HG03135 (cell line): ENCODE data around the gene FMR1.
A peak's percentile ranks its signal among the peaks of the same experiment; 100 is the strongest.

Experiments used
- ATAC-seq: cut with Tn5 transposase; IDR thresholded peaks from one replicate; pipeline ENCODE4 v1.9.1; 2021; ENCODE audit warnings: mild to moderate bottlenecking, moderate library complexity; ENCODE audit not compliant: unreplicated experiment

Gene FMR1

DNA sequence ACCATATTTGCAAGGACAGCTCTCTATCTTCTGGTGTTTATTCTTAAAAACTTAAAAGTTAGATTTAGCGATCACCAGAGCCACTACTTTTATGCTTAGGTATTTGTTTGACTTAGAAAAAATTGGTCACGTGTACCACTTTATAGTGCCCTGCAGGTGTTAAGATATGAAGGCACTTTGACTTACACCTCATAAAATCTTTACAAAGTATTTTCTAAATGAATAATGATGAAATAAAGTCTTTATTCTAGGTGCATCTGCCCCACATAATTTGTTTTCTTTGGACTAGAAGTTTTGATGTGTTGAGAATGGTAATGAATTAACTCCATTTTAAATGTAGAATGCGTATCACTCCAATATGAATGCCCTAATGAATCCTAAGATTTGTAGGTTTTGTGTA is 2.9 kb downstream of the FMR1 start:
- no peak for ATAC-seq

DNA sequence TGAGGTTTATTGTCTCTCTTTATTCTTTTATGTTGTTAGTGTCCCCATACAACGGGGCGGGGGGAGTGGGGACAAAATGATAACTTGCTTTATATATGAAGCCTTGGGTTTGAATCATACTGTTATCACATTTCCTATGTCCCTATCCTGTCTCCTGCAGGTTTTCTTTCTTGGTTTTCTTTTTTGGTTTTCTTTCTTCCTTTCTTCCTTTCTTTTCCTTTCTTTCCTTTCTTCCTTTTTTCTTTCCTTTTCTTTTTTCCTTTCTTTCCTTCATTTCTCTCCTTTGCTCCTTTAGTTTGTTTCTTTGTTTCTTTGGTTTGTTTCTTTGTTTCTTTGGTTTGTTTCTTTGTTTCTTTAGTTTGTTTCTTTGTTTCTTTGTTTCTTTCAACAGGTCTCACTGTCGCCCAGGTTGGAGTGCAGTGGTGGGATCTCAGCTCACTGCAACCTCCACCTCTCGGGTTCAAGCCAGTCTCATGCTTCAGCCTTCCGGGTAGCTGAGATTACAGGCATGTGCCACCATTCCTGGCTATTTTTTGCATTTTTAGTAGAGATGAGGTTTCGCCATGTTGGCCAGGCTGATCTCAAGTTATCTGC is 4.8 kb downstream of the FMR1 start:
- ATAC-seq: no peak

DNA sequence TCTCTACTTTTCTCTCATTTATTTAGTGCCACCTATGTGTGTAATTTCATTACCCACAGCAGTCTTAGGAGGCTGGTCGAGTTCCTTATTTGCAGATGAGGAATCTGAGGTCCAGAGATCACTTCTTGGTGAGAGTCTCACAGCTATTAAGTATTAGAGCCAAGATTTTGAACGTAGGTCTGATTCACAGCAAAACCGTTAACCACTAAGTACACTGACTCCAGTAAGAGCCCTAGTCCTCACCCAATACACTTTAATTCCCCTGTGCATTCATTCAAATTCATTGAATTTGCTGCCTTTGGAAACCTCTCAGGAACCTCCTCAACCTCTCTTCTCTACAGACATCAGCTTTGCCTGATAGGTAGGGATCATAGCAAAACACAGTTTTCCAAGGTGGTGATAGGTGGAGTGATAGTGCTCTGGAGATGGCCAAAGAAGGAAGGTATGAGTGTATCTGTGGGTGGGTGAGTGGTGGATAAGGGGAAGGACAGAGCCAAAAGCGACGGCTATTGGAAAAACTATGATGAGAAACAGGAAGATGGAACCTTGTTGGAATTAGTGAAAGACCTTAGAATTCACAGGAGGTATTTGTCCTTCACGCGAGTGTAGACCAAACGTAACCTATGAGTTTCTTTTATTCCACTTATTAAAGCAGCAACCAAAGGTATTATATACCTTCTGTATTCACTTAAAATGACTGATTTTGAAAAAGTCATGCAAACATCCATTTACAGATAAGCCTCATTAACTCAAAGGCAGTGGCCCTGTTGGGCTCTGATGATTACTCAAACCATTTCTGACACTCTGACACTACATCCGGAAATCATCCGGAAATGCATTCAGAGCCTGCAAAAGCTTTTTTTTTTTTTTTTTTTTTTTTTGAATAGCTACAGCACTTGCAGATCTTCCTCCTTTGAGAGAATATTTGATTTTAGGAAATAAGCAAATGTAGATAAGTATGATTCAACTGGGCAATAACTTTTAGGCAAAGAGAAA is 6.3 kb downstream of the FMR1 start:
- peak; percentile 75 for ATAC-seq

- ATAC-seq: no peak
Observed at GRCh38 chrX:147920161-147920666, 8.5 kb downstream of the FMR1 start.

DNA sequence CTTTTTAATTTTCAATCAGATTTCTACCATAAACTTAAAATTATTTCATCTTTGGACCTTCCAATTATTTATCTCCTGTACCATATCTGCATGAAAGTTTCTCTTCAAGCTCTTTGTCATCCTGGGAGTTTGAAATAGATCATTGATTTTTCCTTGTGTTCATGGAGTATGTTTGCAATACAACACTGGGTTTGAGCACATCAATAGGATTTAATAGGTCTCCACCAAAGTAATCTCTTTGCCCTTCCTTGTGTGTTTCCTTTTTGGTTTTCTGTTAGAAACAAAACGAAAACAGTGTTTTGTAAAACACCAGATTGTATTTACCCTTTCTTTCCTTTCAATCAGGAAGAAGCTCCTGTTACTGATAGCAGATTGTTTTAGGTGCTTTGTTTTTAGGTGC is 11.9 kb downstream of the FMR1 start:
- no peak for ATAC-seq

- ATAC-seq: no peak
Observed at GRCh38 chrX:147927256-147927655, 15.5 kb downstream of the FMR1 start.

- no peak for ATAC-seq
Observed at GRCh38 chrX:147933815-147934214, 22.1 kb downstream of the FMR1 start.

- ATAC-seq: no peak
Observed at GRCh38 chrX:147935156-147935758, 23.5 kb downstream of the FMR1 start.

GRCh38 chrX:147945286-147945685 is 33.6 kb downstream of the FMR1 start:
- no peak for ATAC-seq

DNA sequence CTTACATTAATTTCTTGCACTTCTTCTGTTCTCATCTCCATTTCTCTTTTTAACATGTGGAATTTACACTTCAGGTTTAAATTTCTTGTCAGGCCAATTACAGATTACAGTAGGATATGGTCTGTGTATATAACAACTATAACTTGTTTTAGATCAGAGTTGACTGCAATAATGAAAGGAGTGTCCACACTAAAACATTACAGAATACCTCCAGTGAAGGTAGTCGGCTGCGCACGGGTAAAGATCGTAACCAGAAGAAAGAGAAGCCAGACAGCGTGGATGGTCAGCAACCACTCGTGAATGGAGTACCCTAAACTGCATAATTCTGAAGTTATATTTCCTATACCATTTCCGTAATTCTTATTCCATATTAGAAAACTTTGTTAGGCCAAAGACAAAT is 36.8 kb downstream of the FMR1 start:
- no peak for ATAC-seq

DNA sequence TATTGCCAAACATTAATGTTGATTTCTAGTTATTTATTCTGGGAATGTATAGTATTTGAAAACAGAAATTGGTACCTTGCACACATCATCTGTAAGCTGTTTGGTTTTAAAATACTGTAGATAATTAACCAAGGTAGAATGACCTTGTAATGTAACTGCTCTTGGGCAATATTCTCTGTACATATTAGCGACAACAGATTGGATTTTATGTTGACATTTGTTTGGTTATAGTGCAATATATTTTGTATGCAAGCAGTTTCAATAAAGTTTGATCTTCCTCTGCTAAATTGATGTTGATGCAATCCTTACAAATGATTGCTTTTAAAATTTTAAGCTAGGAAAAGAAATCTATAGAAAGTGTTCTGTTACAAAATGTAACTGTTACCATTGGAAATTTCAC is 38.6 kb downstream of the FMR1 start:
- no peak for ATAC-seq

GRCh38 chrX:147953976-147954375 is 42.3 kb downstream of the FMR1 start:
- no peak for ATAC-seq

DNA sequence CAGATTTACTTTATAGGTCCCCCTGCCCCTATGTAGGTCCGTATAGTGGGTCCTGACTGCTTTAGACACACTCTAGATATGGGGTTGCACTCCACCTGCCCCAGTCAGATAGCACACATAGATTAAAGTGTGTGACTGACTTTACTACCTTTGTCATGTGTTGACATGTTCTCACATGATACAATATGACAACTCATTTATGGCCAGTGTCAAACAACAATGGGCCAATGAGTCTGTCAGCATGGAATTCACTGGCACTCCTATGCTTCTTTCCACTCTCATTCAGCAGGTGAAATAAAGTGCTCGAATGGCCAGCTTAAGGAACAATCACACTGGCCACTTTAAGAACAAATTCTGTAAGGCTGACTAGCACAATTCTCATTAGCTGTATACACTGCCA is 45.6 kb downstream of the FMR1 start:
- ATAC-seq: no peak

GRCh38 chrX:147958291-147958690 is 46.6 kb downstream of the FMR1 start:
- ATAC-seq: no peak

DNA sequence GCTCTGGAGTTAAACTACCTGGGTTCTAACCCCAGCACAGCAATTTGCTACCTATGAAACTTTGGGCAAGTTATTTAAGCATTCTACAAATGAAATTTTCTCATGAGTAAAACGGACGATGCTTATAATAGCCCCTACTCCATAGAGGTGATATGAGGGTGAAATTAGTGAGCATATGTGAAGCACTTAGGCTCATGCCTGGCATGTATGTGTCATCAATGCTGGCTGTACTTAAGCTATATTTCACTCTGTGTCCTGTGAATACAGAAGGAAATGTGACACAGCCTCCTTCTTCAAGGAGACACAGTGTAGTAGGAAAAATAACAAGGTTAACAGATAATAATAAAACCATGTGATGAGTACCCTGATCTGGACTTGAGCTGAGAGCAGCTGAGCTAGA is 49.0 kb downstream of the FMR1 start:
- no peak for ATAC-seq

DNA sequence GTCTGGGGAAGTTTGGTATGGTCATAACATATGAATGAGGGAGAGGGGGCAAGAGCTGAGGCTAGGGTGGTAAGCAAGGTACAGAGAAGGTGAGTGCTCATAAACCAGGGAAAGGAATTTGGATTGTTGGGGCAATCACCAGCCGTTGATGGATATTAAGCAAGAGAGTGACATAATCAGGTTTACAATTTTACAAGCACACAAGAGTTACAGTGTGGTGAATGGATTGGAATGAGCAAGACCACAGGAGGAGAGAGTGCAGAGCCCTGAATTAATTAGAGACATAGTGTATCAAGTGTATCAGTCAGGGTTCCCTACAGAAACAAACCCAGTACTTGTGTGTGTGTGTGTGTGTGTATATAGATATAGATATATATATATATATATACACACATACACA is 50.8 kb downstream of the FMR1 start:
- no peak for ATAC-seq

GRCh38 chrX:147978931-147979330 is 67.2 kb downstream of the FMR1 start:
- no peak for ATAC-seq

DNA sequence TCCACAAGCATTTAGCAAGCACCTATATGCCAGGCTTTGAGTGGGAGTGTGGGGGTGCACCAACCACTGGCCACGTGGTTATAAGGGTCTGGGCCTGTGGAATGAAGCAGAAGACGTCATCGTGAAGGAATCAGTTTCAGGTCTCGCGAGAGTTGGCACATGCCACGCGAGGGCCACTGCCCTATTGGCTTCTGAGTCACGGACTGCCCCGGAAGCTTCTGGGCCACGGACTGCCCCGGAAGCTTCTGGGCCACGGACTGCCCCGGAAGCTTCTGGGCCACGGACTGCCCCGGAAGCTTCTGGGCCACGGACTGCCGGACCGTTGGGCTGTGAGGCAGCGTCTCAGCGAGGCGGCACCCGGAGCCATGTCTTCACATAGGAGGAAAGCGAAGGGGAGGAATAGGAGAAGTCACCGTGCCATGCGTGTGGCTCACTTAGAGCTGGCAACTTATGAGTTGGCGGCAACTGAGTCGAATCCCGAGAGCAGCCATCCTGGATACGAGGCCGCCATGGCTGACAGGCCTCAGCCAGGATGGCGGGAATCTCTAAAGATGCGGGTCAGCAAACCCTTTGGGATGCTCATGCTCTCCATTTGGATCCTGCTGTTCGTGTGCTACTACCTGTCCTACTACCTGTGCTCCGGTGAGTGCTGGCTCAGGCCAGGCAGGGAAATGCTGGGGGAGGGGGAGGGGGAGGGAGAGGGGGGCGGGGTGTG is 69.5 kb downstream of the FMR1 start, which contains the start of gene FMR1NB:
TSS of gene FMR1NB (plus strand) at position 300 of the 715 bp plus-strand sequence. CDS start at position 366, 66 bp downstream.
- no peak for ATAC-seq
